ENCODE measurements around the gene MBD2. TPM values are rescaled to one million over a fixed set of nuclear protein-coding genes. Genes with fewer than 3 reads are reported as not detected.

The MBD2 gene
- total RNA-seq, 1 experiment from 2014 or later, result 53.3 TPM

DNA sequence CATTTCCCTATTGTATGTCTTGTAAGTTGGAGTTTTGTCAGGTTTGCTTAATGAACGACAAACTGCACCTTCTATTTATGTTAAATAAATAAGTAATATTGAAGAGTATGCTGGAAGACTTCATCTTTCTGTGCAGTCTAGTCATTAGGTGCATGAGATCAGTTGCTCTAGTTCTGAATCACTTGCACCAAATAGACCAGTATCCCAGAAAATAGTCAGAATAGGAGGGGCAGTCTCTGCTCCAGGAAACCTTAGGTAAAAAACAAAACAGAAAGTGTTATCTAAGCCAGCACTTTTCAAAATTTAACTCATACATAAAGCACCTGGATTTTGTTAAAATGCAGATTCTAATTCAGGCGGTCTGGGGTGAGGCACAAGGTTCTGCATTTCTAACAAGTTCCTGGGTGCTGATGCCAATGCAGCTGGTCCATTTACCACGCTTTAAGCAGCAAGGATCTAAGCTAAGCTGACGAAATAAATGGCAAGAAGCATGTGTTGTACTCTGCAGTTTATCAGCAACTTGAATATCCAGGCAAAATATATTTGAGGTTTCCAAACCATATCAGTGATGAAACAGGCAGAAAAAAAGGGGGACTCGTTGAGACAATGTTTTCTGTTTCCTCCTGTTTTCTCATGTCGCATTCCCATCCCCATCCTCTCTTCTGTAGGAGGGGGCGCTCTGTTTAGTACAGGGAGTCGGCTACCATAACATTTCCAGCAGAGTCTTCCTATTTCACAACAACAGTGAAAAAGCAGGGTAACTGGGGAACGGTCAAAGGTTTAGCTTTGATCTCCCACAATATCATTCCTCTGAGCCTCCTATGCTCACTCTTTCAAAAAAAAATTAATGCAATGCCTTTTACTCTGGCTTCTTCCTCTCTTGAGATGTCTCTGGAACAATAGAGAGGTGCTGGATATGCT is 106.4 kb downstream of the MBD2 start:
- no TSS peak for BruUV-seq (replicated peaks)
- in situ Hi-C loops (cut with HindIII; ENCODE audit: low pct_unique_long_range_greater_than_20kb, low sequenced_read_pairs), result no loop called here
- no peak overlapping the region for H3K4me3 ChIP-seq (ENCODE audit: low read depth in 2 of 2, low read length in 2 of 2)
- H3K9me3 ChIP-seq (ENCODE audit: control insufficient read depth, insufficient read depth, low read depth, low read length), result no peaks in the 10 kb centered on the region
- no peak for DNase-seq (ENCODE audit: low read depth, low spot score)
- TF ChIP-seq, protein P1, sequence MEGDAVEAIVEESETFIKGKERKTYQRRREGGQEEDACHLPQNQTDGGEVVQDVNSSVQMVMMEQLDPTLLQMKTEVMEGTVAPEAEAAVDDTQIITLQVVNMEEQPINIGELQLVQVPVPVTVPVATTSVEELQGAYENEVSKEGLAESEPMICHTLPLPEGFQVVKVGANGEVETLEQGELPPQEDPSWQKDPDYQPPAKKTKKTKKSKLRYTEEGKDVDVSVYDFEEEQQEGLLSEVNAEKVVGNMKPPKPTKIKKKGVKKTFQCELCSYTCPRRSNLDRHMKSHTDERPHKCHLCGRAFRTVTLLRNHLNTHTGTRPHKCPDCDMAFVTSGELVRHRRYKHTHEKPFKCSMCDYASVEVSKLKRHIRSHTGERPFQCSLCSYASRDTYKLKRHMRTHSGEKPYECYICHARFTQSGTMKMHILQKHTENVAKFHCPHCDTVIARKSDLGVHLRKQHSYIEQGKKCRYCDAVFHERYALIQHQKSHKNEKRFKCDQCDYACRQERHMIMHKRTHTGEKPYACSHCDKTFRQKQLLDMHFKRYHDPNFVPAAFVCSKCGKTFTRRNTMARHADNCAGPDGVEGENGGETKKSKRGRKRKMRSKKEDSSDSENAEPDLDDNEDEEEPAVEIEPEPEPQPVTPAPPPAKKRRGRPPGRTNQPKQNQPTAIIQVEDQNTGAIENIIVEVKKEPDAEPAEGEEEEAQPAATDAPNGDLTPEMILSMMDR (IDR thresholded peaks at IDR 0.05), result no peak
- TF ChIP-seq, protein P2, sequence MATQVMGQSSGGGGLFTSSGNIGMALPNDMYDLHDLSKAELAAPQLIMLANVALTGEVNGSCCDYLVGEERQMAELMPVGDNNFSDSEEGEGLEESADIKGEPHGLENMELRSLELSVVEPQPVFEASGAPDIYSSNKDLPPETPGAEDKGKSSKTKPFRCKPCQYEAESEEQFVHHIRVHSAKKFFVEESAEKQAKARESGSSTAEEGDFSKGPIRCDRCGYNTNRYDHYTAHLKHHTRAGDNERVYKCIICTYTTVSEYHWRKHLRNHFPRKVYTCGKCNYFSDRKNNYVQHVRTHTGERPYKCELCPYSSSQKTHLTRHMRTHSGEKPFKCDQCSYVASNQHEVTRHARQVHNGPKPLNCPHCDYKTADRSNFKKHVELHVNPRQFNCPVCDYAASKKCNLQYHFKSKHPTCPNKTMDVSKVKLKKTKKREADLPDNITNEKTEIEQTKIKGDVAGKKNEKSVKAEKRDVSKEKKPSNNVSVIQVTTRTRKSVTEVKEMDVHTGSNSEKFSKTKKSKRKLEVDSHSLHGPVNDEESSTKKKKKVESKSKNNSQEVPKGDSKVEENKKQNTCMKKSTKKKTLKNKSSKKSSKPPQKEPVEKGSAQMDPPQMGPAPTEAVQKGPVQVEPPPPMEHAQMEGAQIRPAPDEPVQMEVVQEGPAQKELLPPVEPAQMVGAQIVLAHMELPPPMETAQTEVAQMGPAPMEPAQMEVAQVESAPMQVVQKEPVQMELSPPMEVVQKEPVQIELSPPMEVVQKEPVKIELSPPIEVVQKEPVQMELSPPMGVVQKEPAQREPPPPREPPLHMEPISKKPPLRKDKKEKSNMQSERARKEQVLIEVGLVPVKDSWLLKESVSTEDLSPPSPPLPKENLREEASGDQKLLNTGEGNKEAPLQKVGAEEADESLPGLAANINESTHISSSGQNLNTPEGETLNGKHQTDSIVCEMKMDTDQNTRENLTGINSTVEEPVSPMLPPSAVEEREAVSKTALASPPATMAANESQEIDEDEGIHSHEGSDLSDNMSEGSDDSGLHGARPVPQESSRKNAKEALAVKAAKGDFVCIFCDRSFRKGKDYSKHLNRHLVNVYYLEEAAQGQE (IDR thresholded peaks at IDR 0.05; ENCODE audit: insufficient read depth in 1 of 2, low read depth in 2 of 2, low read length in 1 of 2), result no peak
- TF ChIP-seq TCF7L2 (IDR thresholded peaks at IDR 0.05; ENCODE audit: low read depth, low read length) (no peak), POLR2AphosphoS5 (IDR thresholded peaks at IDR 0.05; ENCODE audit: low read depth, low read length) (no peak)
- no peaks in the 10 kb centered on the region for H3K36me3 ChIP-seq (ENCODE audit: control insufficient read depth, insufficient read depth, low read length)
- no peaks in the 10 kb centered on the region for H3K27me3 ChIP-seq (ENCODE audit: control insufficient read depth, insufficient read depth, low read length)
- H3K4me1 ChIP-seq (ENCODE audit: control insufficient read depth, insufficient read depth, low read length), result no peaks in the 10 kb centered on the region
- no peak overlapping the region for H3K27ac ChIP-seq (ENCODE audit: low read length)
- POLR2A ChIA-PET, result no interaction called here
- intact Hi-C loops (cut with micrococcal nuclease; ENCODE audit: unreplicated experiment), result loop anchor here (2.0 to 10.0 kb wide), 3 partner anchors 203 to 549 kb away; no protein-coding TSS in a partner anchor
- CTCF ChIA-PET, result no interaction called here
- no peak for ATAC-seq

DNA sequence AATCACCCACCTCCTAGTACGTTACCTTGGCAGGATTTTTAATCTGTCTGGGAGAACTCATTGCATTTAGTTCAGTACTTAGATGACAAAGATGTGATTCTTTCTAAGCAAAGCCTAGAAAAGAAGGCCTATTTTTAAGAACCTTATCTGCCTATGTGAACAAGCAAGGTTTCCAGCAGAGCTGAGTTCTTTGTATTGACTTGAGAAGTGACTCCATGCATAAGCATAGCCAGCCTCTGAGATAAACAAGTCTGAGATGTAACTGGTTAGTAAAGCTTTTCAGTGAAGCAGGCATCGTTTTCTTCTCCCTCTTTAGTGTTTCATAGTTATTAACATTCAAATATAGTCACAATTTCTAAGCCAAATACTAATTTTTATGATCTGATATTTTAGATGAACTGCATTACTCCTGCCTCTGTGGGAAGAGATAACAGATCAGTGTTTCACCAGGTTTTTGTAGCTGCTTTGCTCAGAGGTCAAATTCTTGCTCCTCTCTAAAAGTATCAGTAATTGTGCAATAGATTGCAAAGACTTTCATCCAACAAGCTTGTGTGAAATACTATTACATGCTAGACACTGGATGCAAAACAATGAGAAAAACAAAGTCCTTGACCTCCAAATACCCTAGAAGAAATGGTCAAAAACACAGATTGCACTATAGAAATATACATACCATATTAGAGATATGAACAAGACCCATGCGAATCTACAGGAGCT is 107.8 kb downstream of the MBD2 start:
- no peaks in the 10 kb centered on the region for H3K36me3 ChIP-seq (ENCODE audit: control insufficient read depth, insufficient read depth, low read length)
- no peak overlapping the region for H3K27ac ChIP-seq (ENCODE audit: low read length)
- TF ChIP-seq, protein P1 (IDR thresholded peaks at IDR 0.05), result no peak
- TF ChIP-seq, protein P2 (IDR thresholded peaks at IDR 0.05; ENCODE audit: insufficient read depth in 1 of 2, low read depth in 2 of 2, low read length in 1 of 2), result no peak
- TF ChIP-seq POLR2AphosphoS5 (IDR thresholded peaks at IDR 0.05; ENCODE audit: low read depth, low read length) (no peak), SIN3A (IDR thresholded peaks at IDR 0.05; ENCODE audit: borderline replicate concordance, insufficient read depth, low read depth, low read length) (no peak), TCF7L2 (IDR thresholded peaks at IDR 0.05; ENCODE audit: low read depth, low read length) (no peak)
- intact Hi-C loops (cut with micrococcal nuclease; ENCODE audit: unreplicated experiment), result loop anchor here (10.0 kb wide), 2 partner anchors 202 to 422 kb away; no protein-coding TSS in a partner anchor
- in situ Hi-C loops (cut with HindIII; ENCODE audit: low pct_unique_long_range_greater_than_20kb, low sequenced_read_pairs), result no loop called here
- no peaks in the 10 kb centered on the region for H3K9me3 ChIP-seq (ENCODE audit: control insufficient read depth, insufficient read depth, low read depth, low read length)
- H3K27me3 ChIP-seq (ENCODE audit: control insufficient read depth, insufficient read depth, low read length), result no peaks in the 10 kb centered on the region
- POLR2A ChIA-PET, result no interaction called here
- H3K4me1 ChIP-seq (ENCODE audit: control insufficient read depth, insufficient read depth, low read length), result no peaks in the 10 kb centered on the region
- no peak overlapping the region for H3K4me3 ChIP-seq (ENCODE audit: low read depth in 2 of 2, low read length in 2 of 2)
- DNase-seq (ENCODE audit: low read depth, low spot score) (no peak), ATAC-seq (no peak)
- BruUV-seq (replicated peaks), result no TSS peak
- CTCF ChIA-PET, result no interaction called here
